Measurements from ENCODE around the gene KRTAP4-8. TPM values are rescaled to one million over a fixed set of nuclear protein-coding genes. Genes with fewer than 3 reads are reported as not detected.

The KRTAP4-8 gene
- polyA plus RNA-seq, 1 donor (not counting 4 experiments of a cell fraction or from before 2014, with no cell fraction given): not detected

DNA sequence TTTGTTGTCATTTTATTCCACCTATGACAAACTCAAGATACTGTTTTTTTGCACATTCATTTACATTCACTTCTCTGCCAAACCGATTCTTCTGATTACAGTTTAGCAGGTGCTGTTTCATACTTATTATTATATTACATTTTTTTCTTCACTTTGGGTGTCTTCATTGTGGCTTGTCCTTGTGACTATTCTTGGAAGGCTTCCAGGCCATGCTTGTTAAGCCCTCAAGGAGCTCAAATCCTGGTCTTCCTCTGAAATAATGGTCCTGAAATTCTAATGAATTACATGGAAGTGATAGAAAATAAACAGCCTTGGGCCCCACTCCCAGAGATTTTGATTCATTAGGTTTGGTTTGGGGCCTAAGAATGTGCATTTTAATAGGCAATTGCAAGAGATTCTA, 33.6 kb downstream of the KRTAP4-8 start:
- H3K36me3 ChIP-seq (ENCODE audit: control insufficient read depth in 2 of 2, extremely low read depth in 1 of 2, insufficient read depth in 2 of 2, low read length in 2 of 2): no peaks in the 10 kb centered on the region
- H3K79me2 ChIP-seq (ENCODE audit: control insufficient read depth, insufficient read depth, low read length): no peaks in the 10 kb centered on the region
- no peak overlapping the region for H2AFZ ChIP-seq (ENCODE audit: control insufficient read depth, low read length)
- H3K4me3 ChIP-seq (ENCODE audit: control insufficient read depth in 2 of 3, extremely low read depth in 1 of 3, insufficient read depth in 2 of 3, low read depth in 1 of 3, low read length in 3 of 3): no peak overlapping the region
- no peaks in the 10 kb centered on the region for H3K9me3 ChIP-seq (ENCODE audit: control insufficient read depth, low read depth, low read length)
- TF ChIP-seq, protein P1, sequence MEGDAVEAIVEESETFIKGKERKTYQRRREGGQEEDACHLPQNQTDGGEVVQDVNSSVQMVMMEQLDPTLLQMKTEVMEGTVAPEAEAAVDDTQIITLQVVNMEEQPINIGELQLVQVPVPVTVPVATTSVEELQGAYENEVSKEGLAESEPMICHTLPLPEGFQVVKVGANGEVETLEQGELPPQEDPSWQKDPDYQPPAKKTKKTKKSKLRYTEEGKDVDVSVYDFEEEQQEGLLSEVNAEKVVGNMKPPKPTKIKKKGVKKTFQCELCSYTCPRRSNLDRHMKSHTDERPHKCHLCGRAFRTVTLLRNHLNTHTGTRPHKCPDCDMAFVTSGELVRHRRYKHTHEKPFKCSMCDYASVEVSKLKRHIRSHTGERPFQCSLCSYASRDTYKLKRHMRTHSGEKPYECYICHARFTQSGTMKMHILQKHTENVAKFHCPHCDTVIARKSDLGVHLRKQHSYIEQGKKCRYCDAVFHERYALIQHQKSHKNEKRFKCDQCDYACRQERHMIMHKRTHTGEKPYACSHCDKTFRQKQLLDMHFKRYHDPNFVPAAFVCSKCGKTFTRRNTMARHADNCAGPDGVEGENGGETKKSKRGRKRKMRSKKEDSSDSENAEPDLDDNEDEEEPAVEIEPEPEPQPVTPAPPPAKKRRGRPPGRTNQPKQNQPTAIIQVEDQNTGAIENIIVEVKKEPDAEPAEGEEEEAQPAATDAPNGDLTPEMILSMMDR (optimal IDR thresholded peaks at IDR 0.05 in 1 of 3, IDR thresholded peaks at IDR 0.05 in 1 of 3, conservative IDR thresholded peaks at IDR 0.05 in 1 of 3; ENCODE audit: extremely low read depth in 1 of 3, insufficient read depth in 2 of 3, low read length in 3 of 3): no peak
- TF ChIP-seq EZH2 (IDR thresholded peaks at IDR 0.05; ENCODE audit: low read length): no peak
- H3K27me3 ChIP-seq (ENCODE audit: control insufficient read depth, extremely low read depth, insufficient read depth, low read length): no peaks in the 10 kb centered on the region
- no peaks in the 10 kb centered on the region for H3K9me1 ChIP-seq (ENCODE audit: control insufficient read depth, extremely low read depth, insufficient read depth, low read length)
- FAIRE-seq (no peak), DNase-seq (ENCODE audit: low read depth, low spot score) (no peak)
- dilution Hi-C loops (cut with MboI; ENCODE audit: extremely low pct_ligation_motif_present, low sequenced_read_pairs): no loop called here
- no peak overlapping the region for H3K9ac ChIP-seq (ENCODE audit: control insufficient read depth, extremely low read depth, insufficient read depth, low read length)
- no peak overlapping the region for H3K27ac ChIP-seq (ENCODE audit: control insufficient read depth, insufficient read depth, low read length)
- H3K4me1 ChIP-seq (ENCODE audit: control insufficient read depth, extremely low read depth, insufficient read depth, low read length): peaks cover 45% of the 10 kb centered on the region
- no peaks in the 10 kb centered on the region for H4K20me1 ChIP-seq (ENCODE audit: control insufficient read depth, extremely low read depth, insufficient read depth, low read length)
- H3K4me2 ChIP-seq (ENCODE audit: control insufficient read depth, extremely low read depth, insufficient read depth, low read depth, low read length): no peak overlapping the region

- H3K4me1 ChIP-seq (ENCODE audit: control insufficient read depth, extremely low read depth, insufficient read depth, low read length): peaks cover 46% of the 10 kb centered on the region
- FAIRE-seq: peak; percentile 9
- no peaks in the 10 kb centered on the region for H3K9me3 ChIP-seq (ENCODE audit: control insufficient read depth, low read depth, low read length)
- no peak overlapping the region for H3K9ac ChIP-seq (ENCODE audit: control insufficient read depth, extremely low read depth, insufficient read depth, low read length)
- H2AFZ ChIP-seq (ENCODE audit: control insufficient read depth, low read length): no peak overlapping the region
- dilution Hi-C loops (cut with MboI; ENCODE audit: extremely low pct_ligation_motif_present, low sequenced_read_pairs): no loop called here
- DNase-seq (ENCODE audit: low read depth, low spot score): no peak
- H3K27me3 ChIP-seq (ENCODE audit: control insufficient read depth, extremely low read depth, insufficient read depth, low read length): no peaks in the 10 kb centered on the region
- H3K36me3 ChIP-seq (ENCODE audit: control insufficient read depth in 2 of 2, extremely low read depth in 1 of 2, insufficient read depth in 2 of 2, low read length in 2 of 2): no peaks in the 10 kb centered on the region
- H3K4me2 ChIP-seq (ENCODE audit: control insufficient read depth, extremely low read depth, insufficient read depth, low read depth, low read length): no peak overlapping the region
- H3K27ac ChIP-seq (ENCODE audit: control insufficient read depth, insufficient read depth, low read length): no peak overlapping the region
- H3K9me1 ChIP-seq (ENCODE audit: control insufficient read depth, extremely low read depth, insufficient read depth, low read length): no peaks in the 10 kb centered on the region
- no peaks in the 10 kb centered on the region for H3K79me2 ChIP-seq (ENCODE audit: control insufficient read depth, insufficient read depth, low read length)
- no peaks in the 10 kb centered on the region for H4K20me1 ChIP-seq (ENCODE audit: control insufficient read depth, extremely low read depth, insufficient read depth, low read length)
- no peak for TF ChIP-seq EZH2 (IDR thresholded peaks at IDR 0.05; ENCODE audit: low read length)
- TF ChIP-seq, protein P1 (optimal IDR thresholded peaks at IDR 0.05 in 1 of 3, IDR thresholded peaks at IDR 0.05 in 1 of 3, conservative IDR thresholded peaks at IDR 0.05 in 1 of 3; ENCODE audit: extremely low read depth in 1 of 3, insufficient read depth in 2 of 3, low read length in 3 of 3): no peak
- H3K4me3 ChIP-seq (ENCODE audit: control insufficient read depth in 2 of 3, extremely low read depth in 1 of 3, insufficient read depth in 2 of 3, low read depth in 1 of 3, low read length in 3 of 3): no peak overlapping the region
Measured at GRCh38 chr17:41063449-41063848, 34.5 kb downstream of the KRTAP4-8 start.

Measured in keratinocyte (primary cell).